GDM1 (cell line): ENCODE results near the gene FIGNL1.

Experiments used
- DNase-seq: peaks from one replicate; lab custom pipeline; 2025; lab: John Stamatoyannopoulos, UW

The FIGNL1 gene, protein sequence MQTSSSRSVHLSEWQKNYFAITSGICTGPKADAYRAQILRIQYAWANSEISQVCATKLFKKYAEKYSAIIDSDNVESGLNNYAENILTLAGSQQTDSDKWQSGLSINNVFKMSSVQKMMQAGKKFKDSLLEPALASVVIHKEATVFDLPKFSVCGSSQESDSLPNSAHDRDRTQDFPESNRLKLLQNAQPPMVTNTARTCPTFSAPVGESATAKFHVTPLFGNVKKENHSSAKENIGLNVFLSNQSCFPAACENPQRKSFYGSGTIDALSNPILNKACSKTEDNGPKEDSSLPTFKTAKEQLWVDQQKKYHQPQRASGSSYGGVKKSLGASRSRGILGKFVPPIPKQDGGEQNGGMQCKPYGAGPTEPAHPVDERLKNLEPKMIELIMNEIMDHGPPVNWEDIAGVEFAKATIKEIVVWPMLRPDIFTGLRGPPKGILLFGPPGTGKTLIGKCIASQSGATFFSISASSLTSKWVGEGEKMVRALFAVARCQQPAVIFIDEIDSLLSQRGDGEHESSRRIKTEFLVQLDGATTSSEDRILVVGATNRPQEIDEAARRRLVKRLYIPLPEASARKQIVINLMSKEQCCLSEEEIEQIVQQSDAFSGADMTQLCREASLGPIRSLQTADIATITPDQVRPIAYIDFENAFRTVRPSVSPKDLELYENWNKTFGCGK

DNA sequence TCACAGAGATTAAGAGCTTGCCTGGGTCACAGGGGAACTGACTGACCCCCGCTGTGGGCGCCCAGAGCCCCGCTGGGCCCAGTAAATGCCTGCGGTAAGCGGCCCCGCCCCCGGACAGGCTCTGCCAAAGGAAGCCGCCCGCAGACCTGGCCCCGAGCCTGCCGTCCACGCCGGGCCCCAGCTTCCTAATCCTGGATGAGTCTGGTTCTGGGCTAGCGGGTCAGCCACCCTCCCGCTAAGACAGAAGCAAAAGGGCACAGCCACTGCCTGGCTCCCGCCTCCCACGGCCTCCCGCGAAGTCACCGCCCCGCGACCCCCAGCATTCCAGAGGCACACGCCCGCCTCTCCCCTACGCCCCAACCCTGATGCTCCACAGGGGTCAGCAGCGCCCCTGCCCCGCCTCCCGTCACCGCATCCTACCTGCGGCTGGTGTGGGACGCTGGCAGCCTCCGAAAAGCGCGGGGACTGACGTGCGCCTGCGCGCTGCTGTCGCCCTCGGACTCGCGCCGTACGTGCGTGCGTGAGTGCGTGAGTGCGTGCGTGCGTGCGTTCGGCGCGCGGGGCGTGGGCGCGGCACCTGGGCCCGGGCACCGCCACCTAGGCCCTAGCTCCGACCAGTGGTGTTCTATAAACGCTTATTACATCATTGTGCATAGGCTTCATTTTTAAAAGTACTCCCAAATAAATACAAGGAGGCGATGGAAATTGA is at the start of gene FIGNL1:
Gene FIGNL1, minus strand, starts transcription at position 470 of the 709 bp plus-strand sequence. CDS start 3,063 bp downstream, outside the sequence.
- peak; percentile 68 for DNase-seq

DNA sequence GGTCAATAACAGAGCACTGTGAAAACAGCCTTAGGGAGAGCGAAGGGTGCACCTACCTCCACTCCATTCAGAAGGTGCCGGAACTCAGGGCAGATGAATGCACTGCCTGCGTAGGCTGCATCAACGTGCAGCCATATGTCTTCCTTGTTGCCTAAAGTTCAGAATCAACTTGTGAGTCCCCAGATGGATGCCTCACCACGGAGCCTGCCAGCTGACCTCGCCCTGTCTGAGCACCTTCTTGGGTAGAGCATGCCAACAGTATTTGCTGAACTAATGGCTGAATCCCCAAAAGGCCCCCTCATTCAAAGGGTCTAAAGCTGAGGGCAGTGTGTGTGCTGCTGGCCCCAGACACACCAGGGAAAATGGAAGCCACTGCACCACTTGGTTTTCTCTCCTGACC is 48.9 kb upstream of the FIGNL1 start:
- DNase-seq, result no peak

DNA sequence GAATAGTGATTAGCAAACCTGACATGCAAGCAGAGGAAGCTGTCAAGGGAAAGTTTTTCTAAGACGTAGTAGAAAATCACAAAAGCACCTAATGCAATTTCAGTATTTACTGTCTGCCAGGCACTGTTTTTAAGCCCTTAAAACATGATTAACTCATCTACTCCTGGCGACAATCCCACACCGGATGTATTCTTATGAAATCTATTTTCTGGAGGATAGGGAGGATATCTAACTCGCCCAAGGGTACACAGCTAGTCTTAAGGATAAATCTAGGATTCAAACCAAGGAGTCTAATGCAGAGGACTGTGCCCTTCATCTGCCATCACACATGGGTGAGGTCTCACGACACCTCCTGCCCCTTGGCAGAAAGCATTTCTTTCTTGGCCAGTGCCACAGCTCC is 47.8 kb upstream of the FIGNL1 start:
- DNase-seq, result no peak

DNA sequence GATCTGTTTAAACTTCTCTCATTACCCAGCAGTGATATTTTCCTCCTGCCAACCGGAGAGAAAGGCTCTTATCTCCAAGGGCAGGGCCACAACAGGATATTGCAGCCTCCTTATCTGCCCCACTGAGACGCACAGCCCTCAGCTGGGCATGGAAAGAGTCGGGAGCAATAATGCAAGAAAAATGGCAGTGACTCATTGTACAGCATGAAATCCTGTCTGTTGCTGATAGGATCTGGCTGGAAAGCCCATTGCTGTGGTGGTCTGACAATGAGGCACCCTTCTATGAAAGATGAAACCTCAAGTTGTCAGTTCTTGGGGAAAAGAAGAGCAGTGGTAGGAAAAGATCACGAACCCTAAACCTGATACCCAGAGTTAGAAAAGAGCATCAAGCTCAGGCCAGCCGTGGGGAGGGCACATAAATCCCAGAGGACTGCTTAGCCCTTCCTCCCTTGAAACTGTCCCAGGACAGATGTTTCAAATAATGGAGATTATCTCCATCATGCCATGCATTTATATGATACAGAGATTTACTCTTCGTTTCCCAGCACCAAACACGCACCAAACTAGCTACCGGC is 47.0 kb upstream of the FIGNL1 start:
- peak; percentile 43 for DNase-seq

DNA sequence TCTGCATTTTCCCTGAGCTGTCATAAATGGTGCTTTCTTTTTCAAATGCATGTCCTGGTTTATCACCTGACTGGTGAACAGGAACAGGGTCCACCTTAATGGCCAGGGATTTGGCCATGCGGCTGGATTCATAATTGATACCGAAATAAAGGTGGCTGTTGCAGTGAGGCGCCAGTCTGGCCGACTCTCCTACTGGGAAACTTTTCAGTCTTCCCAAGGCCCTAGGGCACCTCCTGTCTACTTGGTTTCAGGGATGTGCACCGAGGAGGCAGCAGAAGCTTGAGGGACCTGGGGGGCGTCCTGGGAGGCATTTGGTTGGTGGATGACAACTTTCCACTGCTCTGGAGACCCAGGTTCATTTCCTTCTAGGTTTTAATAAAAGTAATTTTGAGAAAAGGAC is 46.4 kb upstream of the FIGNL1 start:
- DNase-seq, result no peak

DNA sequence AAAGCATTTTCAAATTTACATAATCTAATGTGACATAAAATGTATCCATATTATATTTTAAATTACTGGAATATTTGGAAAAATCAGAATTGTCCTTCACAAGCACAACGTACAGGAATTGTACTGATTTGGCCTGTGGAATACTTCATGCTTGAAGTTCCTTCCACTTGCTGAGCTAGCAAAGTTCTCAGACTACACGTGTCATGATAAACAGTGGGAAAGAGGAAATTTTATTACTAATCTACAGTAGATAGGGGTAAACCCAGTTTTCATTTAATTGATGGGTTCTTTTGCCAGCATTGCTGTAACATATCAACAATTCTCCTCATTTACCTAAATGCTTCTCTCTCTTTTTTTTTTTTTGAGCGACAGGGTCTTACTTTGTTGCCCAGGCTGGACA is 45.6 kb upstream of the FIGNL1 start:
- no peak for DNase-seq

DNA sequence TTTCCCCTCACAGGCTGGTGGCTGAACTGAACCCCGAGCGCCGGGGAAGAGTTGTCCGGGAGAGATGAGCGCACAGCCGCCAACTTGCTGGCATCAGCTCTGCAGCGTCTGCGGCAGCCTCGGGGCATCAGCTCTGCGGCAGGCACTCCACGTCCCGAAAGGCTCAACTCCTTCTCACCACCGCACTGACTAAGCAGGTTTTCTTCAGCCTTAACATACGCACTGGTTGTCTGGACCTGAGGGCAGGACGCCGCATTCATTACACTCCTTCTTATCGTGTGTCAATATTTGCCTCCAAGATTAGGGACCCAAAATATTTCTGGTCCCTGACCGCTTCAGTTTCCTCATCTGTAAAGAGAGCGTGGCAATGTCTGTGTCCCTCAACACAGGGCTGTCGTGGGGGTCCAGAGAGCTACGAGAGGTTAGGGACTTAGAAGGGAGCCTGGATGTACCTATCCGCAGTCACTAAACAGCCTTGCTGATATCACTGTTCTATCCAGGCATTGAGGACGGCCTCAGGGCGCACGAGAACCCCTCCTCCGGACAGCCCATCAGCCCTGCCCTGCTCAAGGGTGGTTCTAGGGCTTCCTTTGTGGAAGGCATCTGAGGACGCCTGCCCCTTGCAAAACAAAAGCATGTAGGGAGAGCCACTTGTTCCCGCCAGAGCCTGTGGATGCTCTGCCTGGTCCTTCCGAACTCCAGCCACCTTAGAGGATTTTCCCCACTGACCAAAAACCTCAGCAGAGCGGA is 42.8 kb upstream of the FIGNL1 start:
- no peak for DNase-seq

DNA sequence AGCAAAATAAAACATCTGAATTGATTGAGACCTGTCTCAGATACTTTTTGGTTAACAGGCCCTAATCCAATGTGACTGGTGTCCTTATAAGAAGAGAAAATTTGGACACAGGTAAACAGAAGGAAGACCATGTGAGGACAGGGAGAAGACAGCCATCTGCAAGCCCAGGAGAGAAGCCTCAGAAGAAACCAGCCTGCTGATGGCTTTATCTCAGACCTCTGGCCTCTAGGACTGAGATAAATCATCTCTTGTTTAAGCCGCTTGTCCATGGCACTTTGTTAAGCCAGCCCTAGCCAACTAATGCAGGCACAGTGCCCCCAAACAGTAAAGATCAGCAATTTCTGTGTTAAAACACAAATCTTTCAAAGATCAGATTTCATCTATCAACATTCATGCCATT is 41.8 kb upstream of the FIGNL1 start:
- DNase-seq, result no peak

DNA sequence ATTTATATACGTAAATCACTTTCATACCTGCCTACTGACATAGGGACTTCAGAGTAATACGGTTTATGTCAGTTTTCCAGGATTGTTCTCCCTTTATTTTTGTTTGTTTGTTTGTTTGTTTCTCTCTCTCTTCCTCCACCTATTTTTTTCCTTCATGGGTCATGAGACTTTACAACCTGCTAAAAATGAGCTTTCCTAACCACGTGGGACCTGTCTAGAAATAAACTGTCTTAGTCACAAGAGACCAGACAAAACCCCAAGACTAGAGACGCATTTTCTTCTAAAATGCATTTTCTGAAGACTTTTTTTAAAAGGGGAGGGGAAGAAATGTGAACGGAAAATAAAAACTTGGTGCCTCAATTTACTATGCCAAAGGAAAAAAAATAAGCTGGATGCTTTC is 41.1 kb upstream of the FIGNL1 start:
- no peak for DNase-seq

DNA sequence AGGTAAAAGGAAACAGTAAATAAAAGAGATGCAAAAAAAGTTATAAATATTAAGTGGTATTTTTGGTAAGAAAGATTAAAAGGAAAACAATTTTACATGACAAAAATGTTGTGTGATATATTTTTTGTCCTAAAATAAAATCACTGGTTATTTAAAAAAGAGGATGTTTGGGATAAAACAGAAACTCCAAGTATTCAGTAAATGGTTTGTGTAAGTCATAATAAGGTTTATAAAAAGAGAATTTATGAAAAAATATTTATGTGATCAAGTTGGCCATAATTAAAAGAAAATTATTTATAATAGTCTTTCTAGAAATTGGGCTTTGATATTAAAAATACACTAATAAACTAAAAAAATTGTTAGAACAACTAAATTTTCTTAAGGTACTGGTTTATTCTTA is 38.2 kb upstream of the FIGNL1 start:
- DNase-seq, result no peak

DNA sequence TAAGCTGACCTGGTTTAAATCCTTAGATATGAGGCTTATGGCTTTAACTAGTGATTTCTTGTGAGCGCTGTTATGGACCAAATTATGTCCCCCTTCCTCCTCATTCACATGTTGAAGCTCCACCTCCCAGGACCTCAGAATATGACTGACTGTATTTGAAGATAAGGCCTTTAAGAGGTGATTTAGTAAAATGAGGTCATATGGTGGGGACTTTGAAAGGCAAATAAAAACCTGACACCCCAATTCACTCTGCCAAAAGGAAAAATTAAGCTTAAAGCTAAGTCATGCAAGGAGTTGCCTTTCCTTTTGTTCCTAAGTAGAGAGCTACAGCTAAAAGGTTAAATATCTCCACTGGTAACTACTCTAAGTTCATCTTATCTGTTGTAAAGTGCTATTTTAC is 36.4 kb upstream of the FIGNL1 start:
- no peak for DNase-seq

DNA sequence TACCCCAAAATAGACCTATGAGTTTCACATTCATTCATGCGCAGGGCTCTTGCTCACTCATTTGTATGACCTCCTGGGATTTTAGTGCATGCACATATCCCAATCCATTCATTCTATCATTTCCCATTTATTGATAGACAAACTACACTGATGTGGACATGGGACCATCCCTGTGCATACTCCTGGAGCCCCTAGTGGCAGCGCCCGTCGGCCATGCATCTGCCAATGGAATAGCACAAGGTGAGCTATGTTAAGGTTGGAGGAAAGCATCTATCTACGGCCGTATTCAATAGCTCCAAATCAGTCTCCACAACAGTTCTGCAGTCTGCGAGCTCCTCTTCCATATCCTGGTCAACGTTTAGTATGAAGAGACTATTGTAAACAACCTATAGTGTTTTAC is 31.7 kb upstream of the FIGNL1 start:
- DNase-seq, result no peak

DNA sequence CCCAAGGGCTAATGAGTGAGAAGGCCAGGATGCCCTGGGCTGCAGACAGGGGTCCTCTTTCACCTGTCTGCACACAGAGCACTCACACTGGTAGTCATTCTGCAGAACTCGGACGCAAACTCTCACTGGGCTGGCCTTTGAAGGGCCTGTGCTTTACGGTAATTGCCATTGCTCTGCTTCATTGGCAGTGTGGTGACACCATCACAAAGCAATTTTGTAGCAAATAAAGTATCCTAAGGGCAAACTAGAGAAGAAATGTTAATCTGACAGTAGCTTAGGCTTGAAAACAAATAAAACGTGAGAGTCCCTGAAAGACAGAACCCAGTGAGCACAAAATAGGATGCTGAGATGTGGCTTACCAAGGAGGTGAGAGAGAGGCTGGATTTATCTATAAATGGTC is 30.6 kb upstream of the FIGNL1 start:
- DNase-seq, result no peak

DNA sequence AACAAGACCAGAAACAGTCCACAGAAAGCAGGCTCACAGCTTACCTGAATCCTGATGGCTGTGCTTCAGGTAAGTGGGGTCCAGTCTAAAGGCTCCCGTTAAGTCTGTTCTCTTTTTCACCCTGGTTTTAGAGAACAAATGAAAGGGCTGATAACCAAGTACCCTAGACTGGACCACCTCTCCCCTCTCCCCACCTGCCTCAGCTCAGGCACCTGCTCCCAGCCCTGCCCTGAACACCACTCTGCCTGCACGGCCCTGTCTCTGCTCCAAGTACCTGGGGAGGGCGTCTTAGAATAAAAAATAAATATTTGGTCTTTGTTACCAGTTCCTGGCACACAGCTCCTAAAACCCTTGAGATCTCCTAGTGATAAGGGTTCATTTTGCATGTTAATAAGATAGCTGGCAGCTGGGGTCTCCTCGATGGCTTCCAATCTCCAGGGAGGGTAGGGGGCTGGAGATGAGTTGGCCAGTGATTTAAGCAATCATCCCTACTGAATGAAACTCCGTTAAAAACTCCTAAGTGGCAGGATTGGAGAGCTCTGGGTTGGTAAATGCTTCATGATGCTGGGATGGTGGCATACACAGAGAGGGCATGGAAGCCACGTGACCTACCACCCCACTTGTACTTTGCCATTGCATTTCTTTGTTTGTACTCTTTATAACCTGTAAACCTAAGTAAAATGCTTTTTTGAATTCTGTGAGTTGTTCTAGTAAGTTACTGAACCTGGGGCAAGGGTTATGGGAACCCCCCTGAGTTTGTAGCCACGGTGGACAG is 29.8 kb upstream of the FIGNL1 start:
- no peak for DNase-seq

DNA sequence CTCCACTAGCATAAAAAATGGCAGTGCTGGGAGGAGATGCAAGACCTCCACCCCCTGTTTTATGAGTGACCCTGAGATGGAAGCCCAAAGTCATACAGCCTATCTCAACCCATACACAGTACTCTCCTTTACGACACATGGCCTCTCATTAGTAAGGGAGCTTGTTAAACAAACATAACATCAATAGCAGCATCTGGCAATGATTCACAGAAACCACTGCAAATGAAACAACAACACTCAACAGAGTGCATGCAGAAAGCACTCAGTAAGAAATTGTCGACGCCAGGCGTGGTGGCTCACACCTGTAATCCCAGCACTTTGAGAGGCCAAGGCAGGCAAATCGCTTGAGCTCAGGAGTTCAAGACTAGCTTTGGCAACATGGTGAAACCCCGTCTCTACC is 27.5 kb upstream of the FIGNL1 start:
- DNase-seq, result no peak

DNA sequence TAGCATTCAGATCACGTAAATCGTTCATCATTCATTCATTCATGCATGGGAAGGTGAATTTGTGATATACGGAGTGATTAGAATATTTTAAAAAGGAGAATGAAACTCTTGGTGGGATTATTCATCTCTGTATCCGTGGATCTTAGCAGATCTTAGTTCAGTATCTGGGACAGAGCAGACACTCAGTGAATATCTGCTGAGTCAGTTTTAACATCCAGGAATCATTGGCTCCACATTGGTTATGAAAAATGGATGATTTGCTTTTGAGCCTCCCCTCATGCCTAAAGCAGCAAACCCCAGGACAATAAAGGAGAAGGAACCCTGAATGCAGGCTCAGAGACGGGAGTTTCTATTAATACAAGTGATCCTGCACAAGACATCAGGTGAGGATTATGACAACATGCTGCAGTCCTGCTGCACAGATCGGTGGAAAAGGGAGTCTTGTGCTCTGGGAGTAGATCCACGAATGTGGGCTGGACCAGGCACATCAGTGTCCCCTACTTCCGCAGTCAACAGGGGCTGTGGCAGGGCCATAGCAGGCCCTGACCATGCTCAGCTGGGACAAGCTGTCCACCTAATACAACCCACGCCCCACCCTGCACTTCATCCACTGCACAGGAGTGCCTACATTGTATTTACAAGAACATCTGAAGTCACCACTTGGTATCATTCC is 26.9 kb upstream of the FIGNL1 start:
- no peak for DNase-seq

DNA sequence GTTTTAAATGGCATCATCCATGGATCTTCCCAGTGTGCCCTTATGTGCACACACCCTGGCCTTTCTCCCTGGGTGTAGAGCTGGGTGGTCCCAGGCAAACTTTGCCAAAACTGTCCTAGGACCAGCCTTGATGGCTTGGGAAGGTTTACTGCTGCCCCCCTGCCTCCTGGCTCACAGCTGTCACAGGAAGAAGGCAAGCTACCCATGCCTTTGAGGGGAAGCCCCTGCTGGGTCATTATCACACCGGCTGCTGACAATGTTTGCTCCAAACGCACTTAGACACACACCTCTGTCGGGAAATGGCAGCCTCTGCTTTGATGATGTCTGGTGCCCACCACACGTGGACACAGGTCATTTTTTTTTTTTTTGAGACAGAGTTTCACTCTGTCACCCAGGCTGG is 25.2 kb upstream of the FIGNL1 start:
- DNase-seq, result no peak

DNA sequence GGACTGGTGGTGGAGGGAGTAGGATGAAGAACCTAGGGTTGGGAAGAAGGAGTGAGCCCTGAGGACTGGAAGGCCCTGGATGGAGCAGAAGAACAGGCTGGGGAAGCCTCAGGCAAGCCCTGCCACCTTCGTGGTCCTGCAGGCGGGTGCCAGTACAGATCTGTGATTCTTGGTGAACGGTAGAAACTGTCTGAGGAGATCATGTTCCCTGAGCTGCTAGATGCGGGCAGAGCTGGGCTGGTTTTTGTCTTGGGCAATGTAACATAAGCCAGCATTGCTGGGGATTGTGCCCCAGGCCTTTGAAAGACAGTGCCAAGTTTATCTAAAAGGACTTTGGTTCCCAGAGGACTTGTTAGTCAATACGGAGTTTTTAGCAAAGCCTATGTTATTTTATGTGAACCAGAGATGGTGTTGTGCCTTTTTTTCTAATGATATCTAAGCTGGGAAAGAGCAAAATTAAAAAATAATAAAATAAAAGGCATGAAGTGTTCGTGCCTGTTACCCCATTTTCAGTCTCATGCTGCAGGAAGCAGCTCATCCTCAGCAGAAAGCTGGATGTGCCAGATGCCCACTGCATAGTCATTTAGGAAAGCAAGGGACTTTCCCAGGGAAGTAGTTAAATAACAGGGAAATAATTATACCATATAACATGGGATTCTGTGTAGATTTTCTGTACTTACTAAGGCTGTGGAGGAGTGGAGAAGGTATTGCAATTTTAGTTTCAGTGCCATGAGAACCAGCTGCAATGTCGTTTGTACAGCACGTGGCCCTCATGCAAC is 24.4 kb upstream of the FIGNL1 start:
- no peak for DNase-seq

DNA sequence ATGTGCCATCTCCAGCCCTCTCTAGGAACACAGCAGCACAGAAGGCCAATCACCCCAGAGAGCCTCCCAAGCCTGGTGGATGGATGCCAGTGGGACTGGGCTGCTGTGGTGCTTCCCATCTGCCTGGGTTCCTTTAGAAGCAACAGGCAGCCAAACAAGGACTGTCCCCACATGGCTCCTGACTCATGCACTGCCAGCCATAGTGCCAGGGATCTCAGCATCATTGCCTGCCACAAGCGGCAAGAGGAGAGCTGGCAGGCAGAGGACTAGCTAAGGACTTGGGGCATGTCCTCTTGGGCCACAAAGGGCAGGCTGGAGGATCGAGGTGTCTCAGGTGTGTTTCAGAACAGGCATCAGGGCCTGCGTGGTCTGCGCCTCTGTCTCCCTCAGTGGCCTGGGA is 23.4 kb upstream of the FIGNL1 start:
- DNase-seq, result no peak

DNA sequence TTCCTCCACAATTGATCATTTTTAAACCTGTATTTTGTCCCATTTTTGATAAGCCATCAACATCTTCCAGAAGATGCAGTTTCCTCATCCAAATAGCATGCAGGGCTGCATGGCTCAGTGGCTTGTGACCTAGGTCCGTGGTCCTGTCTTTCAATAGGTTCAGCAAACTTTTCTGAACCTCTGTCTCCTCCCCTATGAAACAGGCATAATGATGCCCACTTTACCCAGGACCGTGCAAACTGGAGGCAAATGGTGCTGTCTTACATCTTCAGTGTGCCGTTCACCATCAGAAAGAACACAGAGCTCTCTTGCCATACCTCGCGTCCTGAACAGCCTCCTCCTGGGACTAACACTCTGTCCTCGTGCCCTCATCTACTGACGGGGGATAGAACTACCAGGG is 22.3 kb upstream of the FIGNL1 start:
- DNase-seq, result no peak
